HCT116 (cell line): Measurements from ENCODE around the gene RALB. TPM values are rescaled to one million over a fixed set of nuclear protein-coding genes. Genes with fewer than 3 reads are reported as not detected.

ENCODE experiments used
- ATAC-seq: fragments of 200-7000 bp; cut with Tn5 transposase; 2 replicates; pipeline ENCODE4 v1.9.1; 2020; ENCODE audit warnings: mild to moderate bottlenecking, moderate library complexity
- BruUV-seq: library from RNA; stranded (reverse); fragments of 400-500 nt; replicated peaks from 2 replicates; lab custom pipeline; 2021; lab: Mats Ljungman, UMichigan
- CTCF ChIA-PET: fragments of 300-600 bp; sonication (Branson Sonifier 250); formaldehyde crosslinking; loops from one replicate; lab custom pipeline; 2021; ENCODE audit warnings: antibody characterized with exemption; lab: Charles Lee
- POLR2A ChIA-PET: fragments of 300-600, 350-600 bp; sonication (Branson Sonifier 250); formaldehyde crosslinking; loops from one replicate; lab custom pipeline; 2021; ENCODE audit warnings: antibody characterized with exemption; lab: Charles Lee
- RAD21 ChIA-PET, 2 experiments: fragments of 300-600 bp; sonication (Branson Sonifier 250); formaldehyde crosslinking; loops; one replicate each; lab custom pipeline; 2023; ENCODE audit warnings: low total read pairs in 2 of 2; ENCODE audit not compliant: uncharacterized antibody in 2 of 2, unreplicated experiment in 2 of 2, low non-redundant PET in 1 of 2; lab: Charles Lee
- DNase-seq: peaks from one replicate; pipeline ENCODE4 v3.0.0-alpha.2; 2010; ENCODE audit warnings: low read depth, low spot score
- H2AFZ ChIP-seq: fragments of 200-600 bp; shearing (Covaris generic), sonication (generic); 2 replicates; pipeline ENCODE4 v1.6.1; 2017; ENCODE audit warnings: low read depth, mixed run types, mixed read lengths, antibody characterized with exemption, low read length; ENCODE audit not compliant: poor library complexity, severe bottlenecking
- H3K27ac ChIP-seq: 2 replicates; pipeline ENCODE4 v1.5.1; 2012; ENCODE audit warnings: low read depth, low read length
- H3K27me3 ChIP-seq: fragments of 200-600 bp; sonication (generic); 2 replicates; pipeline ENCODE4 v1.6.1; 2016; ENCODE audit warnings: mixed run types, low read length, mixed read lengths; ENCODE audit not compliant: insufficient read depth
- H3K36me3 ChIP-seq, 2 experiments: fragments of 200-500 bp in 1 of 2; fragments of 200-600 bp in 1 of 2; sonication (Bioruptor generic) in 1 of 2; sonication (generic) in 1 of 2; 2 replicates each; pipeline versions ENCODE4 v1.5.1 to v1.6.1; 2014 to 2016; ENCODE audit warnings: low read length in 2 of 2, inconsistent platforms in 1 of 2, mixed read lengths in 1 of 2, mixed run types in 1 of 2; ENCODE audit not compliant: insufficient read depth in 2 of 2, control insufficient read depth in 1 of 2
- H3K4me1 ChIP-seq, 2 experiments: fragments of 200-600 bp in 1 of 2; sonication (generic) in 1 of 2; 2 replicates each; pipeline versions ENCODE4 v1.5.1 to v1.6.1; 2012 to 2017; ENCODE audit warnings: low read length in 2 of 2, inconsistent platforms in 1 of 2, mild to moderate bottlenecking in 1 of 2, mixed read lengths in 1 of 2, mixed run types in 1 of 2, moderate library complexity in 1 of 2; ENCODE audit not compliant: insufficient read depth in 2 of 2, control insufficient read depth in 1 of 2
- H3K4me2 ChIP-seq: fragments of 200-600 bp; sonication (generic); 2 replicates; pipeline ENCODE4 v1.6.1; 2017; ENCODE audit warnings: mixed run types, low read length, mixed read lengths
- H3K4me3 ChIP-seq, 2 experiments: fragments of 200-600 bp in 1 of 2; sonication (generic) in 1 of 2; replicated peaks in 1 of 2; 2 replicates each; pipeline ENCODE4 v1.5.1; 2011 to 2016; ENCODE audit warnings: low read length in 2 of 2, control low read depth in 1 of 2, low read depth in 1 of 2, mild to moderate bottlenecking in 1 of 2, mixed read lengths in 1 of 2, mixed run types in 1 of 2
- H3K79me2 ChIP-seq: fragments of 200-600 bp; sonication (generic); 2 replicates; pipeline ENCODE4 v1.6.1; 2017; ENCODE audit warnings: mild to moderate bottlenecking, mixed run types, low read length, moderate library complexity, mixed read lengths; ENCODE audit not compliant: insufficient read depth
- H3K9ac ChIP-seq: fragments of 200-600 bp; sonication (generic); 2 replicates; pipeline ENCODE4 v1.6.1; 2016; ENCODE audit warnings: low read length, mixed read lengths
- H3K9me2 ChIP-seq: fragments of 200-600 bp; sonication (generic), shearing (Covaris generic); 2 replicates; pipeline ENCODE4 v1.6.1; 2017; ENCODE audit warnings: mixed run types, mild to moderate bottlenecking, moderate library complexity; ENCODE audit not compliant: insufficient read depth
- H3K9me3 ChIP-seq, 2 experiments: fragments of 200-500 bp in 1 of 2; fragments of 200-600 bp in 1 of 2; sonication (Bioruptor generic) in 1 of 2; sonication (generic) in 1 of 2; 2 replicates each; pipeline ENCODE4 v1.6.1; 2014 to 2017; ENCODE audit warnings: low read length in 2 of 2, mixed read lengths in 2 of 2, inconsistent platforms in 1 of 2, low read depth in 1 of 2, mild to moderate bottlenecking in 1 of 2, mixed run types in 1 of 2, moderate library complexity in 1 of 2; ENCODE audit not compliant: control insufficient read depth in 1 of 2, insufficient read depth in 1 of 2
- H4K20me1 ChIP-seq: fragments of 200-600 bp; sonication (generic), shearing (Covaris generic); 2 replicates; pipeline ENCODE4 v1.6.1; 2017; ENCODE audit warnings: mixed run types, mild to moderate bottlenecking, moderate library complexity; ENCODE audit not compliant: insufficient read depth
- CEBPB ChIP-seq: IDR thresholded peaks from 2 replicates; pipeline ENCODE4 v1.6.1; 2012; ENCODE audit warnings: low read depth
- EZH2phosphoT487 ChIP-seq: fragments of 200-600 bp; IDR thresholded peaks from 2 replicates; pipeline ENCODE4 v1.6.1; 2018; ENCODE audit warnings: antibody characterized with exemption, borderline replicate concordance
- POLR2AphosphoS5 ChIP-seq: IDR thresholded peaks from 2 replicates; pipeline ENCODE4 v1.6.1; 2011; ENCODE audit warnings: mild to moderate bottlenecking, low read depth, low read length, moderate library complexity
- RAD21 ChIP-seq: IDR thresholded peaks from 2 replicates; pipeline ENCODE4 v1.6.1; 2012; ENCODE audit warnings: low read depth, mild to moderate bottlenecking
- SIN3A ChIP-seq: IDR thresholded peaks from 2 replicates; pipeline ENCODE4 v1.6.1; 2012; ENCODE audit warnings: low read depth
- TCF7L2 ChIP-seq: IDR thresholded peaks from 2 replicates; pipeline ENCODE4 v1.7.0; 2011; ENCODE audit warnings: borderline replicate concordance, inconsistent platforms; ENCODE audit not compliant: insufficient read depth, insufficient read length; ENCODE audit errors: extremely low read depth
- intact Hi-C: fragments of 100-400 bp; cut with micrococcal nuclease; formaldehyde crosslinking; loops from 2 replicates; pipeline ENCODE4 v1.10.0; 2022
- total RNA-seq: library from RNA; stranded (reverse); gene quantifications from one replicate; pipeline ENCODE4 v1.2.1, GENCODE V29; 2021; ENCODE audit not compliant: unreplicated experiment
- TF ChIP-seq, protein P1 (sequence below): IDR thresholded peaks from 2 replicates; pipeline ENCODE4 v1.6.1; 2011; ENCODE audit warnings: mild to moderate bottlenecking, low read length, moderate library complexity; ENCODE audit not compliant: insufficient replicate concordance; ENCODE audit errors: extremely low read depth
- TF ChIP-seq, protein P2 (sequence below), 3 experiments: fragments of 200-600 bp in 1 of 3; sonication (generic) in 1 of 3; IDR thresholded peaks in 2 of 3; conservative IDR thresholded peaks in 1 of 3; 2 replicates each; pipeline ENCODE4 v1.5.1; 2012 to 2017; ENCODE audit warnings: low read depth in 2 of 3, low read length in 2 of 3, antibody characterized with exemption in 1 of 3, borderline replicate concordance in 1 of 3, control low read depth in 1 of 3, mild to moderate bottlenecking in 1 of 3, mixed read lengths in 1 of 3, mixed run types in 1 of 3, moderate library complexity in 1 of 3; ENCODE audit not compliant: insufficient read depth in 1 of 3

RALB gene
- total RNA-seq, 1 experiment from 2014 or later, result 42.8 TPM

DNA sequence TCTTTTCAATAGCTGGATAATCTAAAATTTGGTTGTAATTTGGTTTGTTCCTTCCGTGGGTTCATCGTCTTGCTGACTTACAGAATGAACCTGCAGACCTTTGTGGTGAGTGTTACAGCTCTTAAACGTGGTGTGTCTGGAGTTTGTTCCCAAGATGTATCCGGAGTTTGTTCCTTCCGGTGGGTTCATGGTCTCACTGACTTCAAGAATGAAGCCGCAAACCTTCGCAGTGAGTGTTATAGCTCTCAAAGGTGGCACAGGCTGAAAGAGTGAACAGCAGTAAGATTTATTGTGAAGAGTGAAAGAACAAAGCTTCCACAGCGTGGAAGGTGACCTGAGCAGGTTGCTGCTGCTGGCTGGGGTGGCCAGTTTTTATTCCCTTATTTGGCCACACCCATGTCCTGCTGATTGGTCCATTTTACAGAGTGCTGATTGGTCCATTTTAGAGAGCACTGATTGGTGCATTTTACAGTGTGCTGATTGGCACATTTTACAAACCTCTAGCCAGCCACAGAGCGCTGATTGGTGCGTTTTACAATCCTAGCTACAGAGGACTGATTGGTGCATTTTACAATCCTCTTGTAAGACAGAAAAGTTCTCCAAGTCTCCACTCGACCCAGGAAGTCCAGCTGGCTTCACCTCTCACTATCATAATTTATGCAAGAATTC lies 16.6 kb downstream of the RALB start (continued):
- TF ChIP-seq SIN3A, result no peak
- no peak for TF ChIP-seq POLR2AphosphoS5
- TF ChIP-seq EZH2phosphoT487, result no peak
- TF ChIP-seq, protein P1, sequence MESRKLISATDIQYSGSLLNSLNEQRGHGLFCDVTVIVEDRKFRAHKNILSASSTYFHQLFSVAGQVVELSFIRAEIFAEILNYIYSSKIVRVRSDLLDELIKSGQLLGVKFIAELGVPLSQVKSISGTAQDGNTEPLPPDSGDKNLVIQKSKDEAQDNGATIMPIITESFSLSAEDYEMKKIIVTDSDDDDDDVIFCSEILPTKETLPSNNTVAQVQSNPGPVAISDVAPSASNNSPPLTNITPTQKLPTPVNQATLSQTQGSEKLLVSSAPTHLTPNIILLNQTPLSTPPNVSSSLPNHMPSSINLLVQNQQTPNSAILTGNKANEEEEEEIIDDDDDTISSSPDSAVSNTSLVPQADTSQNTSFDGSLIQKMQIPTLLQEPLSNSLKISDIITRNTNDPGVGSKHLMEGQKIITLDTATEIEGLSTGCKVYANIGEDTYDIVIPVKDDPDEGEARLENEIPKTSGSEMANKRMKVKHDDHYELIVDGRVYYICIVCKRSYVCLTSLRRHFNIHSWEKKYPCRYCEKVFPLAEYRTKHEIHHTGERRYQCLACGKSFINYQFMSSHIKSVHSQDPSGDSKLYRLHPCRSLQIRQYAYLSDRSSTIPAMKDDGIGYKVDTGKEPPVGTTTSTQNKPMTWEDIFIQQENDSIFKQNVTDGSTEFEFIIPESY, result no peak
- no peak for TF ChIP-seq RAD21
- no peak for TF ChIP-seq TCF7L2
- TF ChIP-seq, protein P2, sequence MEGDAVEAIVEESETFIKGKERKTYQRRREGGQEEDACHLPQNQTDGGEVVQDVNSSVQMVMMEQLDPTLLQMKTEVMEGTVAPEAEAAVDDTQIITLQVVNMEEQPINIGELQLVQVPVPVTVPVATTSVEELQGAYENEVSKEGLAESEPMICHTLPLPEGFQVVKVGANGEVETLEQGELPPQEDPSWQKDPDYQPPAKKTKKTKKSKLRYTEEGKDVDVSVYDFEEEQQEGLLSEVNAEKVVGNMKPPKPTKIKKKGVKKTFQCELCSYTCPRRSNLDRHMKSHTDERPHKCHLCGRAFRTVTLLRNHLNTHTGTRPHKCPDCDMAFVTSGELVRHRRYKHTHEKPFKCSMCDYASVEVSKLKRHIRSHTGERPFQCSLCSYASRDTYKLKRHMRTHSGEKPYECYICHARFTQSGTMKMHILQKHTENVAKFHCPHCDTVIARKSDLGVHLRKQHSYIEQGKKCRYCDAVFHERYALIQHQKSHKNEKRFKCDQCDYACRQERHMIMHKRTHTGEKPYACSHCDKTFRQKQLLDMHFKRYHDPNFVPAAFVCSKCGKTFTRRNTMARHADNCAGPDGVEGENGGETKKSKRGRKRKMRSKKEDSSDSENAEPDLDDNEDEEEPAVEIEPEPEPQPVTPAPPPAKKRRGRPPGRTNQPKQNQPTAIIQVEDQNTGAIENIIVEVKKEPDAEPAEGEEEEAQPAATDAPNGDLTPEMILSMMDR (IDR thresholded peaks at IDR 0.05 in 2 of 3, conservative IDR thresholded peaks at IDR 0.05 in 1 of 3; ENCODE audit: borderline replicate concordance in 1 of 3, insufficient read depth in 1 of 3, low read depth in 2 of 3, low read length in 2 of 3), result no peak

DNA sequence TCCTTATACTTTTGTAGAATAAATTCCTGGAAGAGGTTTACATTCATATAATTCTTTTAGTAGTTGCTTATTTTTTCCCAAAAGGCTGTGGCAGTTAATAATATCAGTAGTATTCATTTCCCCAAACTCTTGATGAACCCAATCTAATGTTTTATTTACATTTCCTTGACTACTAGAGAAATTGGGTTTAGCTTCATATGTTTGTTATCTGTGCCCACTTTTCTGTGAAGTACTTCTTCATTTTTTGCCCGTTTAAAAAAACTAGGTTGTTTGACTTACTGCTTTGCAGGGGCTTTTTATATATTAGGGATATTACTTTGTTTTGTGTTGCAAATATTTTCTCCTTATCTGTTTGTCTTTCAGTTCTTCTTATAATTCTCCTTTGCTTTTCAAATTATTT lies 17.2 kb downstream of the RALB start:
- Histone ChIP-seq H4K20me1 (no peaks in the 10 kb centered on the region), H3K27me3 (no peaks in the 10 kb centered on the region), H3K36me3 (no peaks in the 10 kb centered on the region), H3K27ac (no peak overlapping the region), H3K4me2 (no peak overlapping the region), H2AFZ (no peak overlapping the region), H3K9me3 (no peaks in the 10 kb centered on the region), H3K4me1 (peaks cover 0 to 10% of the 10 kb centered on the region in 2 experiments; a peak in 1 of 4 replicates), H3K4me3 (no peak overlapping the region), H3K9ac (no peak overlapping the region), H3K9me2 (no peaks in the 10 kb centered on the region), H3K79me2 (peaks cover 57% of the 10 kb centered on the region)
- no peak for TF ChIP-seq RAD21
- TF ChIP-seq CEBPB, result no peak
- no TSS peak for BruUV-seq
- RAD21 ChIA-PET, result no interaction called here
- DNase-seq (no peak), ATAC-seq (no peak)
- POLR2A ChIA-PET, result interaction anchor here (1.0 kb wide), 1 partner anchor 17 kb away, joined by 3 read pairs; the partner anchor contains the start of gene RALB
- CTCF ChIA-PET, result no interaction called here
- intact Hi-C loops, result no loop called here
